WI38 (cell line): Measurements from ENCODE around the gene SLC35B2.

Source experiments
- H3K4me3 ChIP-seq: 2 replicates; pipeline ENCODE4 v1.5.1; 2011; ENCODE audit warnings: low read depth, mild to moderate bottlenecking, control low read depth, low read length
- TF ChIP-seq, protein P1 (sequence below): IDR thresholded peaks from 2 replicates; pipeline ENCODE4 v1.5.1; 2012; ENCODE audit warnings: low read depth, mild to moderate bottlenecking, control low read depth, low read length

SLC35B2 gene

GRCh38 chr6:44276667-44277640, 19.6 kb upstream of the SLC35B2 start:
- TF ChIP-seq, protein P1, sequence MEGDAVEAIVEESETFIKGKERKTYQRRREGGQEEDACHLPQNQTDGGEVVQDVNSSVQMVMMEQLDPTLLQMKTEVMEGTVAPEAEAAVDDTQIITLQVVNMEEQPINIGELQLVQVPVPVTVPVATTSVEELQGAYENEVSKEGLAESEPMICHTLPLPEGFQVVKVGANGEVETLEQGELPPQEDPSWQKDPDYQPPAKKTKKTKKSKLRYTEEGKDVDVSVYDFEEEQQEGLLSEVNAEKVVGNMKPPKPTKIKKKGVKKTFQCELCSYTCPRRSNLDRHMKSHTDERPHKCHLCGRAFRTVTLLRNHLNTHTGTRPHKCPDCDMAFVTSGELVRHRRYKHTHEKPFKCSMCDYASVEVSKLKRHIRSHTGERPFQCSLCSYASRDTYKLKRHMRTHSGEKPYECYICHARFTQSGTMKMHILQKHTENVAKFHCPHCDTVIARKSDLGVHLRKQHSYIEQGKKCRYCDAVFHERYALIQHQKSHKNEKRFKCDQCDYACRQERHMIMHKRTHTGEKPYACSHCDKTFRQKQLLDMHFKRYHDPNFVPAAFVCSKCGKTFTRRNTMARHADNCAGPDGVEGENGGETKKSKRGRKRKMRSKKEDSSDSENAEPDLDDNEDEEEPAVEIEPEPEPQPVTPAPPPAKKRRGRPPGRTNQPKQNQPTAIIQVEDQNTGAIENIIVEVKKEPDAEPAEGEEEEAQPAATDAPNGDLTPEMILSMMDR = no peak
- no peak overlapping the region for H3K4me3 ChIP-seq

GRCh38 chr6:44275749-44276648, 18.7 kb upstream of the SLC35B2 start:
- H3K4me3 ChIP-seq = no peak overlapping the region
- TF ChIP-seq, protein P1 = no peak

DNA sequence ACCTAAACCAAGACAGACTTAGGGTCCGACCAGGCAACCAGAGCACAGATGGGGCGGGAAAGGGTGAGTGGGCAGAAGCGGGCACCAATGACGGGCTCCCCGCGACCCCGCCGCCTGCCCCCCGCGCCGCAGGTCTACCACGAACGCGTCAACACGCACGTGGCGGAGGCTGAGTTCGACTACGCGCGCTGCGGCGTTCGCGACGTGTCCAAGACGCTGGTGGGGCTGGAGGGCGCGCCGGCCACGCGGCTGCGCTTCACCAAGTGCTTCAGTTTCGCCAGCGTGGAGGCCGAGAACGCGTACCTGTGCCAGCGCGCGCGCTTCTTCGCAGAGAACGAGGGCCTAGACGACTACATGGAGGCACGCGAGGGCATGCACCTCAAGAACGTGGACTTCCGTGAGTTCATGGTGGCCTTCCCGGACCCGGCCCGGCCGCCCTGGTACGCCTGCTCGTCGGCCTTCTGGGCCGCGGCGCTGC, 18.0 kb upstream of the SLC35B2 start:
- TF ChIP-seq, protein P1 = no peak

GRCh38 chr6:44273617-44274016, 16.3 kb upstream of the SLC35B2 start:
- H3K4me3 ChIP-seq = no peak overlapping the region
- TF ChIP-seq, protein P1 = no peak

More for the DNA sequence above, 18.0 kb upstream of the SLC35B2 start:
- H3K4me3 ChIP-seq = no peak overlapping the region

GRCh38 chr6:44272999-44273566, 15.8 kb upstream of the SLC35B2 start:
- TF ChIP-seq, protein P1 = no peak
- H3K4me3 ChIP-seq = no peak overlapping the region

DNA sequence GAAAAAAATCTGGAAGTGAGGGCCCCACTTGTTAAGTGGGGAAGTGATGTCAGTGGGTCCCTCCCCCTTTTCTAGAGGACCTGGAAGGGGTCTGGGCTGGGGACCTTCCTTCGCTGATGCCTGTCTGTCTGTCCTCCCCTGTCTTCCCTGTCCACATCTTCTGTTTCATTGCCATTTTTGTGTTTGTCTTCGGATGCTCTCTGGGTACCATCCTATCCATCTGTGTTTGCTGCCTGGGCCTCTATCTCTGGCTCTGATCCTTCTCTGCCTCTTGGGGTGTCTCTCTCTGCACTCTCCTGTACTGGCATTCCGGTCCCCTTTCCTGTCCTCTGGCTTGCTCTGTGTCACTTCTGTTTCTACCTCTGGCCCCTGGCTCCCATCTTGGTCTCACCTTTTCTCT, 15.2 kb upstream of the SLC35B2 start:
- TF ChIP-seq, protein P1 = no peak
- H3K4me3 ChIP-seq = no peak overlapping the region
